Measurements from ENCODE around the gene C8G.

DNA sequence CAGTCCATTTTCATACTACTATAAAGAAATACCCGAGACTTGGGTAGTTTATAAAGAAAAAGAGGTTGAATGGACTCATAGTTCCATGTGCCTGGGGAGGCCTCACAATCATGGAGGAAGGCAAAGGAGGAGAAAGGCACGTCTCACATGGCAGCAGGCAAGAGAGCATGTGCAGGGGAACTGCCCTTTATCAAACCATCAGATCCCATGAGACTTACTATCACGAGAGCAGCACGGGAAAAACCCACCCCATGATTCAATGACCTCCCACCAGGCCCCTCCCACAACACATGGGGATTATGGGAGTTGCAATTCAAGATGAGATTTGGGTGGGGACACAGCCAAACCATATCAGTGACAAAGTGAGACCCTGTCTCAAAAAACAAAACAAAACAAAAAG, 38.8 kb upstream of the C8G start:
- TF ChIP-seq, protein P1, sequence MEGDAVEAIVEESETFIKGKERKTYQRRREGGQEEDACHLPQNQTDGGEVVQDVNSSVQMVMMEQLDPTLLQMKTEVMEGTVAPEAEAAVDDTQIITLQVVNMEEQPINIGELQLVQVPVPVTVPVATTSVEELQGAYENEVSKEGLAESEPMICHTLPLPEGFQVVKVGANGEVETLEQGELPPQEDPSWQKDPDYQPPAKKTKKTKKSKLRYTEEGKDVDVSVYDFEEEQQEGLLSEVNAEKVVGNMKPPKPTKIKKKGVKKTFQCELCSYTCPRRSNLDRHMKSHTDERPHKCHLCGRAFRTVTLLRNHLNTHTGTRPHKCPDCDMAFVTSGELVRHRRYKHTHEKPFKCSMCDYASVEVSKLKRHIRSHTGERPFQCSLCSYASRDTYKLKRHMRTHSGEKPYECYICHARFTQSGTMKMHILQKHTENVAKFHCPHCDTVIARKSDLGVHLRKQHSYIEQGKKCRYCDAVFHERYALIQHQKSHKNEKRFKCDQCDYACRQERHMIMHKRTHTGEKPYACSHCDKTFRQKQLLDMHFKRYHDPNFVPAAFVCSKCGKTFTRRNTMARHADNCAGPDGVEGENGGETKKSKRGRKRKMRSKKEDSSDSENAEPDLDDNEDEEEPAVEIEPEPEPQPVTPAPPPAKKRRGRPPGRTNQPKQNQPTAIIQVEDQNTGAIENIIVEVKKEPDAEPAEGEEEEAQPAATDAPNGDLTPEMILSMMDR (IDR thresholded peaks at IDR 0.05 in 4 of 5, conservative IDR thresholded peaks at IDR 0.05 in 1 of 5): no peak
- TF ChIP-seq POLR2A (IDR thresholded peaks at IDR 0.05): no peak
